Activated CD8-positive, alpha-beta T cell treated with anti-CD3 and anti-CD28 coated beads for 36 hours (primary cell): ENCODE results near the gene CLEC18A. TPM values are rescaled to one million over a fixed set of nuclear protein-coding genes. Genes with fewer than 3 reads are reported as not detected.
"Not testable (repeated sequence)": the region's sequence is repeated elsewhere in the genome, so short reads cannot be mapped to it uniquely, and the experiment has no call there.

Source experiments
- ATAC-seq: fragments of 200-7000 bp; cut with Tn5 transposase; one replicate; pipeline ENCODE4 v1.10.0; 2021; ENCODE audit warnings: mild to moderate bottlenecking, moderate library complexity
- CTCF ChIA-PET: fragments of 350-600 bp; sonication (Branson Sonifier 250); formaldehyde crosslinking; loops from one replicate; lab custom pipeline; 2021; ENCODE audit warnings: antibody characterized with exemption; lab: Charles Lee
- POLR2A ChIA-PET: fragments of 350-600 bp; sonication (Branson Sonifier 250); formaldehyde crosslinking; loops from one replicate; lab custom pipeline; 2021; ENCODE audit warnings: antibody characterized with exemption; lab: Charles Lee
- DNase-seq: peaks from one replicate; pipeline ENCODE4 v3.0.0-alpha.2; 2020
- H3K27ac Mint-ChIP-seq: one replicate; pipeline ENCODE4 v1.8.0; 2021; ENCODE audit warnings: mild to moderate bottlenecking, mixed read lengths
- H3K27me3 Mint-ChIP-seq: one replicate; pipeline ENCODE4 v1.8.0; 2021; ENCODE audit warnings: mixed read lengths
- H3K36me3 Mint-ChIP-seq: one replicate; pipeline ENCODE4 v1.8.0; 2021; ENCODE audit warnings: low read depth, mixed read lengths
- H3K4me1 Mint-ChIP-seq: one replicate; pipeline ENCODE4 v1.8.0; 2021; ENCODE audit warnings: low read depth, mixed read lengths
- H3K4me3 Mint-ChIP-seq: one replicate; pipeline ENCODE4 v1.8.0; 2021; ENCODE audit warnings: mild to moderate bottlenecking, moderate library complexity, mixed read lengths
- H3K9me3 Mint-ChIP-seq: one replicate; pipeline ENCODE4 v1.8.0; 2021; ENCODE audit warnings: mixed read lengths
- intact Hi-C: fragments of 100-400 bp; cut with micrococcal nuclease; formaldehyde crosslinking; loops from one replicate; pipeline ENCODE4 v1.10.0; 2022
- total RNA-seq, 2 experiments: library from RNA; stranded (reverse); gene quantifications; one replicate each; pipeline ENCODE4 v1.2.3, GENCODE V29; 2021
- TF ChIP-seq, protein P1 (sequence below): fragments of 200-600 bp; IDR thresholded peaks from one replicate; pipeline ENCODE4 v1.8.0; 2022; ENCODE audit warnings: antibody characterized with exemption, mild to moderate bottlenecking

CLEC18A gene
- total RNA-seq, 2 experiments from 2014 or later = 0.25 to 0.36 TPM

- CTCF ChIA-PET = interaction anchor here (1.9 kb wide), 1 partner anchor 13 kb away, joined by 7 read pairs; no protein-coding TSS in a partner anchor
- POLR2A ChIA-PET = no interaction called here
These were observed 8.4 kb upstream of the CLEC18A start for GRCh38 chr16:69942627-69943170.

DNA sequence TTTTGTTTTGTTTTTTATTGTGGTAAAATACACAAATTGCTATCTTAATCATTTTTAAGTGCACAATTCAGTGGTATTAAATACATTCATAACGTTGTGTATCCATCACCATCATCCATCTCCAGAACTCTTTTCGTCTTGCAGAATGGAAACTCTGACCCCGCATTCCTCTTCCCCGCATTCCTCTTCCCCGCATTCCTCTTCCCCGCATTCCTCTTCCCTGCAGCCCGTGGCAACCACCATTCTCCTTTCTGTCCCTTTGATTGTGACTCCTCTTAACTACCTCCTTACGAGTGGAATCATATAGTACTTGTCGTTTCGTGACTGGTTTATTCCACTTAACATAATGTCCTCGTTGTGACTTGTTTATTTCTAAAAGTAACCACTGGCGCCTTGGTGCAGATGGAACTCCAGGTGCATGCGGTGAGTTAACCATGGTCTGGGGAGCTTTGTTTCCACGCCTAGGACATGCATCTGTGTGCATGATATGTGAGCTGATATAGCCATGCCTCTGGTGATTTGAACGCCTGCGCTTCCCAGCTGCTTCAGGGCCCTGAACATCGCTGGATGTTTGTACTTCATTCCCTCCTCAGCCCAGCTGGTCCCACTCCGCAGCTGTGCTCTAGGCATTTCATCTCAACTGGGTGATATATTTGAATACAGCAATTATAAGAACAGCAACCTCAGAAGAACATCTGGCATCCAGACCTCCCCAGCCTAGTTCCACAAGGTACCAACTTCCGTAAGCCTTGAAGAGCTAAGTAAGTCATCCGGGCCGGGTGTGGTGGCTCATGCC lies 7.7 kb upstream of the CLEC18A start:
- H3K27me3 Mint-ChIP-seq, intact Hi-C loops, H3K4me1 Mint-ChIP-seq, H3K27ac Mint-ChIP-seq, CTCF ChIA-PET, H3K36me3 Mint-ChIP-seq, POLR2A ChIA-PET, ATAC-seq, DNase-seq, H3K4me3 Mint-ChIP-seq, H3K9me3 Mint-ChIP-seq: not testable (repeated sequence)

More at GRCh38 chr16:69942627-69943170, 8.4 kb upstream of the CLEC18A start:
- no peak for DNase-seq
- intact Hi-C loops = no loop called here
- no peaks in the 10 kb centered on the region for H3K9me3 Mint-ChIP-seq
- H3K27me3 Mint-ChIP-seq = no peaks in the 10 kb centered on the region
- H3K27ac Mint-ChIP-seq = no peak overlapping the region
- no peak overlapping the region for H3K4me3 Mint-ChIP-seq
- no peaks in the 10 kb centered on the region for H3K4me1 Mint-ChIP-seq
- ATAC-seq = no peak
- H3K36me3 Mint-ChIP-seq = no peaks in the 10 kb centered on the region
- TF ChIP-seq, protein P1, sequence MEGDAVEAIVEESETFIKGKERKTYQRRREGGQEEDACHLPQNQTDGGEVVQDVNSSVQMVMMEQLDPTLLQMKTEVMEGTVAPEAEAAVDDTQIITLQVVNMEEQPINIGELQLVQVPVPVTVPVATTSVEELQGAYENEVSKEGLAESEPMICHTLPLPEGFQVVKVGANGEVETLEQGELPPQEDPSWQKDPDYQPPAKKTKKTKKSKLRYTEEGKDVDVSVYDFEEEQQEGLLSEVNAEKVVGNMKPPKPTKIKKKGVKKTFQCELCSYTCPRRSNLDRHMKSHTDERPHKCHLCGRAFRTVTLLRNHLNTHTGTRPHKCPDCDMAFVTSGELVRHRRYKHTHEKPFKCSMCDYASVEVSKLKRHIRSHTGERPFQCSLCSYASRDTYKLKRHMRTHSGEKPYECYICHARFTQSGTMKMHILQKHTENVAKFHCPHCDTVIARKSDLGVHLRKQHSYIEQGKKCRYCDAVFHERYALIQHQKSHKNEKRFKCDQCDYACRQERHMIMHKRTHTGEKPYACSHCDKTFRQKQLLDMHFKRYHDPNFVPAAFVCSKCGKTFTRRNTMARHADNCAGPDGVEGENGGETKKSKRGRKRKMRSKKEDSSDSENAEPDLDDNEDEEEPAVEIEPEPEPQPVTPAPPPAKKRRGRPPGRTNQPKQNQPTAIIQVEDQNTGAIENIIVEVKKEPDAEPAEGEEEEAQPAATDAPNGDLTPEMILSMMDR = no peak

- DNase-seq, CTCF ChIA-PET, ATAC-seq, H3K4me3 Mint-ChIP-seq, H3K27me3 Mint-ChIP-seq, H3K27ac Mint-ChIP-seq, H3K36me3 Mint-ChIP-seq, H3K4me1 Mint-ChIP-seq, POLR2A ChIA-PET, intact Hi-C loops, H3K9me3 Mint-ChIP-seq: not testable (repeated sequence)
These were observed 723 bp upstream of the CLEC18A start for GRCh38 chr16:69950411-69950810.

DNA sequence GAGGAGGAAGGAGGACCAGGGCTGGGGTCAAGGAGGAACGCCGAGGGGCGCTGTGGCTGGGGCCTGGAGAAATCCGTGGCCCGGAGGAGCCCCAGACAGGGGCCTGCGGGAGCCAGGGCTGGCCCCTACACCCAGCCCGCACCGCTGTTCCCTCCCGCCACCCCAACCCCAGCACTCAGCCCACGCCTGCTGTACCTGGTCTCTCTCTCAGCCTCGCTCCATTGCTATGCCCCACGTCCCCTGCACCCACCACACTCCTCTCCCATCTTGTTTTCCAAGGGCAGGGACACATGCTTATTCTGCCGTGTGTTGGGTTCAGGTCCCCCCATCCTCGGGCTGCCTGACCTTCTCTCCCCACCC lies 518 bp downstream of the CLEC18A start:
- POLR2A ChIA-PET, intact Hi-C loops, DNase-seq, H3K4me1 Mint-ChIP-seq, ATAC-seq, H3K4me3 Mint-ChIP-seq, H3K36me3 Mint-ChIP-seq, CTCF ChIA-PET, H3K27ac Mint-ChIP-seq, H3K9me3 Mint-ChIP-seq, H3K27me3 Mint-ChIP-seq: not testable (repeated sequence)

- H3K36me3 Mint-ChIP-seq, intact Hi-C loops, H3K9me3 Mint-ChIP-seq, H3K27me3 Mint-ChIP-seq, POLR2A ChIA-PET, H3K4me1 Mint-ChIP-seq, H3K27ac Mint-ChIP-seq, DNase-seq, ATAC-seq, CTCF ChIA-PET, H3K4me3 Mint-ChIP-seq: not testable (repeated sequence)
These were observed 982 bp downstream of the CLEC18A start for GRCh38 chr16:69952116-69952515.

DNA sequence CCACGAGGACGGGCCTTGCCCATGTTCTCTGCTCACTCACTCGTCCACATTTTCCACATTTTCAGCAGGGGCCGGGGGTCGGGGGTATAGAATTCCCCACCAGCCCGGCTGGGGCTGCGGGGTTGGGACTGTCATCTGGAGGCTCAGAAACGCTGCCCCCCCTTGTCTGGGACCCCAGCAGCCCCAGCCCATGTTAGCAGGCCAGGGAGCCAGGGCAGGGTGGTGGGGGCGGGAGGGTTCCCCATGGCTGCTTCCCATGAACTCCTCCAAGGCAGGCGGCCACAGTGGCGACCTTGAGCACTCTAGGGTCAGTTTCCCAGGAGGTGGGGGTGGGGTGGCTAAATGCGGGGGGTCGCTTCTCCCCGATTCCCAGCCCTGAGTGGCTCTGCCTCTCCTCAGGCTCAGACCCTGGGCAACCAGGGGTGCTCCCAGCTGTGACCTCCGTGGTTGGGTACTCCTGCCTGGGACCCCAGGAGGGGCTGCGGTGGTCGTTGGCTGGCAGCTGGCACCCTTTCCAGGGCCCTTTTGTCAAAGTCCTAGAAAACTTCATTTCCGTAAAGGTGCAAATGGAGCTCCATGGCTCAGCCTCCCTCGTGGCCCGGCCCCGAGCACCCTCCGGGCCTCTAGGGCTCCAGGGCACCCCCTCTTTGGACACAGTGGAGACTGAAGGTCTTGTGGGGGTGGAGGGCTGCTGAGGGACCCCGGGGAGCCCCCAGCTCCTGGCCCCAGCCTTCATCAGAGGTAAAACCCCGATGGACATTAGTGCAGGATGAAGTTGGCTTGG lies 1.6 kb downstream of the CLEC18A start:
- intact Hi-C loops, H3K36me3 Mint-ChIP-seq, DNase-seq, H3K4me1 Mint-ChIP-seq, POLR2A ChIA-PET, H3K27me3 Mint-ChIP-seq, ATAC-seq, H3K27ac Mint-ChIP-seq, CTCF ChIA-PET, H3K4me3 Mint-ChIP-seq, H3K9me3 Mint-ChIP-seq: not testable (repeated sequence)

- intact Hi-C loops, CTCF ChIA-PET, ATAC-seq, H3K27ac Mint-ChIP-seq, DNase-seq, H3K36me3 Mint-ChIP-seq, H3K4me1 Mint-ChIP-seq, H3K27me3 Mint-ChIP-seq, H3K9me3 Mint-ChIP-seq, H3K4me3 Mint-ChIP-seq, POLR2A ChIA-PET: not testable (repeated sequence)
These were observed 3.1 kb downstream of the CLEC18A start for GRCh38 chr16:69954241-69954640.

- H3K4me3 Mint-ChIP-seq, H3K9me3 Mint-ChIP-seq, ATAC-seq, CTCF ChIA-PET, H3K4me1 Mint-ChIP-seq, H3K36me3 Mint-ChIP-seq, POLR2A ChIA-PET, DNase-seq, intact Hi-C loops, H3K27ac Mint-ChIP-seq, H3K27me3 Mint-ChIP-seq: not testable (repeated sequence)
These were observed 12.2 kb downstream of the CLEC18A start for GRCh38 chr16:69963312-69963711.

DNA sequence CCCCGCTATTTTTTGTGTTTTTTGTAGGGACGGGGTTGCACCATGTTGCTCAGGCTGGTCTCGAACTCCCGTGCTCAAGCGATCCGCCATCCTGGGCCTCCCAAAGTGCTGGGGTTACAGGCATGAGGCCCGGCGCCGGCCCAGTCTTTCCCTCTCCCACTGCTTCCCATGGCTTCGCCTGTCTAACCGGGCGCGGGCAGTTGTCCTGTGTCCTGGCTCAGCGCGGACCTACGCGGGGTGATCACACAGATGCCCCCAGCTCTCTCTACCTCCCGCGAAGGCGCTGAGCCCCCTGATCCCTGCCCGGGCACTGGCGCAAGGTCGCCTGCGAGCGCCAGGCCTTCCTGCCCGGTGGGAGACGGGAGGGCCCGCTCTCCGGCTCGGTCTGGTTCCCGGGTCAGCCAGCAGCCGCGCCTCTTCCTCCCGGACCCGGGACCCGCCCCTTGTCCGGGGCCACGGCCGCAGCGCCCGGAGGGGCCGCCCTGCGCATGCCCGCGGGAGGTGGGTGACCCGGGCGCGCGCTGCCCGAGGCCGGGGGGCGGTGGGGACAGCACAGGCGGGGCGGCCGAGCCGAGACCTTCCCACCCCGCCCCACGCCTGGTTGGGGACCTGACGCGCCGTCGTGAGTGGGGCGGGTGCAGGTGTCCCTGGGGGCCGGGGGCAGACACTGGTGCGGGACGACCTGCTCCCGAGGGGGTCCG lies 14.0 kb downstream of the CLEC18A start:
- H3K27ac Mint-ChIP-seq = not testable (repeated sequence)

GRCh38 chr16:69965661-69966054 lies 14.5 kb downstream of the CLEC18A start:
- H3K36me3 Mint-ChIP-seq, H3K27ac Mint-ChIP-seq, H3K9me3 Mint-ChIP-seq, ATAC-seq, POLR2A ChIA-PET, H3K4me3 Mint-ChIP-seq, H3K4me1 Mint-ChIP-seq, intact Hi-C loops, DNase-seq, CTCF ChIA-PET, H3K27me3 Mint-ChIP-seq: not testable (repeated sequence)

More for the DNA sequence above, 14.0 kb downstream of the CLEC18A start:
- intact Hi-C loops, H3K27me3 Mint-ChIP-seq, H3K9me3 Mint-ChIP-seq, CTCF ChIA-PET, H3K4me3 Mint-ChIP-seq, POLR2A ChIA-PET, H3K4me1 Mint-ChIP-seq, H3K36me3 Mint-ChIP-seq, DNase-seq: not testable (repeated sequence)
- ATAC-seq = peak; percentile 53
